ENCODE results near the gene CRYBA2.

The CRYBA2 gene

DNA sequence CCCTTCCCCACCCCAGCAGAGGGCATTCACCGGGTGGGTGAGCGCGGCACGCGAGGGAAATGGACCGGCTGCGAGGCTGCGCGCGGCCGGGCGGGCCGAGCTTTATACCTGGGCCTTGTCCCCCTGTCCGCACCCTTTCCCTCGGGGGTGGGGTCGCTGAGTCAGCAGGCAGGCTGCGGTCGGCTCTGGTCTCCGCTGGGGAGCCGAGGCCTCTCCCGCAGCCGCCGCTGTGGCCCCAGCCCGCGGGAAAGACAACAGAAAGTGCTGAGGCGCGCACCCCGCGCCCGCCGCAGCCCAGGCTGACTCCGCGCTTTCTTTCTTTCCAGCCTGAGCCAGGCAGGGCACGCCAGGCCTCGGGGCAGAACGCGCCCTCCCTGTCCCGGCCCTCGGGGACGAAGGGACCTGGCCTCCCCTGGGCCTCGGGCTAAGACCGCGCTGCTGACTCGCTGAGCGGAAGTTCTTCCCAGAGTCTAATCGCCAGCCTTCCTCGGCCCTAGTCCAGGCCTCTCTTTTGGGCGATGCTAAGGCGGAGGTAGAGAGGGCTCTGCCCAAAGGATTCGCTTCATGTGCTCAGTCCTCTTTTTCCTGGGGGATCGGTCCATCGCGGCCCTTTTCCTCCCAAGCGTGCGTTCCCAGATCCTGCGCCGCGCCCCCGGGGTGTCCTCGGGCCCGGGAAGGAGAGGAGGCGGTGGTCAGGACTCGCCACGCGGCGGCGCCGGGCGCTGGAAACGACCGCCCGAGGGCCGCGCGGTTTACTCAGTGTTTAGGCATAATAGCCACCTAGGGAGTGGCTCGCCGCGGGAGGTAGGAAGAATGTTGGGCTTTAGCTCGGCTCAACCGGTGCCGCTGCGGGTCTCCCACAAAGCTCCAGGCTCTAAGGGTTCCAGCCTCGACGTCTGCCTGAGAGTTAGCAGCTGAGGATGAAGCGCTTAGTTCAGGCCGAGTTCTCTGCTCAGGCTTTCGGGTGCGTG, at the start of gene CRYBA2:
Gene CRYBA2 (minus strand): TSS at position 78 of the 971 bp plus-strand sequence. CDS start 246 bp downstream, outside the sequence.
- intact Hi-C loops (cut with DNase I): loop anchor here (10.0 kb wide), 1 partner anchor 121 kb away; no protein-coding TSS in a partner anchor
- peak in 1 of 42 donors; percentile 15 for DNase-seq

DNA sequence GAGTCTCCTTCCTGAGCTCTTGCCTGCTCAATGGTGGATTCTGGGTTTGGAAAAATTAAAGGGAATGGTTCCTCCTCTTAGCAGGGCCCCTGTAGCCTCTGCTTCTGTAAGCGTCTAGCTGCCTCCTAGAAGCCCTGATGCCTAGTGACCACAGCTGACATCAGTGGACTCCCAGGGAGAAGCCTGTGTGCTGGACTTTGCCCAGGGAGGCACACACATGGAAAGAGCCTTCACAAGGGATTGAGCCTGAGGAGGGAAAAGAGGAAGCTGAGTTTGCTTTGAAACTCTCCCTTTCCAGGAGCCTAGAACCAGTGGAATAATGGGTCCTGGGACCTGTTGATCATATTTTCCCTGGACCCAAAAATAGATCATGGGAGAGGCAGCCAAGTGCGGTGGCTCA, 49.5 kb upstream of the CRYBA2 start:
- intact Hi-C loops (cut with DNase I): no loop called here

DNA sequence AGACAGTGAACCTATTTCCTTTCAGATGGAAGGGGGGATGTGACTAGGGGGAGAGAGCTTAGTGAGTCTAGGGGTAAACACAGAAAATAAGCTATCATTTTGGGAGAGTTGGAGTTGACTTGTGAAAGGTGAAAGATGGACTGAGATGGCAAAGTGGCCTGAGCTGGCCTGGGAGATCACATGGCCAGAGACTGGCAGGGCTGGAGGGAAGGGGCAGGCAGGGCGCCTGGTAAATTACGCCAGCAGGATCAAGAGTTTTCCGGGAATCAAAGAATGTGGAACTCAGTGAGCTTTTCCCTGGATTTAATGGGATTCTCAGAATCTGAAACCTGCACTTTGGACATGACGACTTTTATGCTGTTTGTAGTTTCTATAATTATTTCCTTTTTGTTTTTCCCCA, 48.9 kb upstream of the CRYBA2 start:
- DNase-seq: peak in 1 of 42 donors; percentile 23
- intact Hi-C loops (cut with DNase I): no loop called here

More for the DNA sequence above, 49.5 kb upstream of the CRYBA2 start:
- DNase-seq: no peak

- peak; percentile 60 to 91 (median 77) for DNase-seq
- intact Hi-C loops (cut with DNase I): no loop called here
Measured at GRCh38 chr2:219041252-219041651, 48.0 kb upstream of the CRYBA2 start, which contains the start of gene CFAP65. Gene CFAP65 (minus strand): TSS chr2:219041516. CDS start chr2:219039048, 2,468 bp downstream.

DNA sequence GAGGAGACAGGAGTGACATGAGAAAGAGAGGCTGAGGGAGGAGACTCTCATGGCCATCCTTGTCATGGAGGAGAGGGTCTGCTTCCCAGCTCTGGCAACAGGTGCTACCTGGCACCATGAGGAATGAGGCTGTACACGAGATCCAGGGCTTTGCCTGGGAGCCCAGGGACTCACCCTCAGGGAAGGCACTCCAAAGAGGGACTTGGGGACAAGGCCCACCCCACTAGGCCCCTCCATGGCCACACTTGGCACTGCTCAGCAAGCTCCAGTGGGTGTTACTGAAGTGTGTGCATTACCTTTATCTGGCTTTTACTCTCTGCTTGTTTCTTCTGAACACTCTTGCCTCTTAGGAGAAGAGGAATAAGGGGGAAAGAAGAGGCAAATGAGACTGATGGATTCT, 45.4 kb upstream of the CRYBA2 start:
- DNase-seq: no peak
- intact Hi-C loops (cut with DNase I): no loop called here

DNA sequence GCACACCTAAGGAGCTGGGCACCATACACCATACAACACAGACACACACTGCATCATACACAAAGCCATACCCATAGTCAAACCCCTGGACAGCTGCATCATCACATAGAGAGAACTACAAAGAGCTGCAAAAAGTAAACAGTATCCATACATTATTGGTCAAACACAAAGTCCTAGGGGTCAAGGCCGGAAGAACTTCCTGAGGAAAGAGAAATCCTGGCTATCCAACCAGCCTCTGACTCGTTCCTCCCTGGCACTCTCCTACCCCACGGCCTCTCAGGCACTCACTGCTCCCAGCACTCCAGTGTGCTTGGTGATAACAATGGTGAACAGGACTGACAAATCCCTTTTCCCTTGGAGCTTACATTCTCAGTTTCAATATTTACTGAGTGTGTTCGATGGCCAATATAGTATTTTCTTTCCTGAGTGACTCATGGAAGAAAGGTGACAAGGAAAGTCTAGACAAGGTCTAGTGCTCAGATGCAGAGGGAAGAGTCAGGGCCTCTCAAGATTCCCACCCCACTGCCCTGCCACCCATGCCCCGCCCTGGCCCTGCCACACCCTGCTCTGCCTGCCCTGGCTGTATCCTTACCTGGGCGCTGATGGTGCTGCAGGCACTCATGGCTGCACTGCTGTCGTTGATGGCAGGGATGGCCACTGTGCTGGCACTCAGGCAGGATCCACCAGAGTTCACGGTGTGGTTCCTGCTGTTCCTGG, 44.7 kb upstream of the CRYBA2 start:
- intact Hi-C loops (cut with DNase I): no loop called here

DNA sequence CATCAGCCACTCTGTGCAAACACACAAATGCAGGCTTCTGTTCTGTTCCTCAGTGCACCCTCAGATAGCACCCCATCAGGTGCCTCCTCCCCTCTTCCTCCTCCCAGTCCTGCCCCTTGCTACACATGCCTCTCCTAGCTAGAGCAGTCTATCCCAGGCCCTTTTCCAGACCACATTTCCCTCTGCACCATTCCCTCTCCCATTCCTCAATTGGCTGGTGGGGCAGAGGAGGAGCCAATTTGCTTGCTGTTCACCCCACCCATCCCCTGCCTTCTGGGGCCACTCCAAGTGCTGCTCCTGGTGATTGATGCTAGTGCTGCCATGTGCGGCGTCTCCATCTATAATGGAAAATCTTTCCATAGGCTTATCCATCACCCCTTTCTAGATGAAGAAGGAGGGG, 42.7 kb upstream of the CRYBA2 start:
- intact Hi-C loops (cut with DNase I): no loop called here
- no peak for DNase-seq

More for the DNA sequence above, 44.7 kb upstream of the CRYBA2 start:
- no peak for DNase-seq

DNA sequence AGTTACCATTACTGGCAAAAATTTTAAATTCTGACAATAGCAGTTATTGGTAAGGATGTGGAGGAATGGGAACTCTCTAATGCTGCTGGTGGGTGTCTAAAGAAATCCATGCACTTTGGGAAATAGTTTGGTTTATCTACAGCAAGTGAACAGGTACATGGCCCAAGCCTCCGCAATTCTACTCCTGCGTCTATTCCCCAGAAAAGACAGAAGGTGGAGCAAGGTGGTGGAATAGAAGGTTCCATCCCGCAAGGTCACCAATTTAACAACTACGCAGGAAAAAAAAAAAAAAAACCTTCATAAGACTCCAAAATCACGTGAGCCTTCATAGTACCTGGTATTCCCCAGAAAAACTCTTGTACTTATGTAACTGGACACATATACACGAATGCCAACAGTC, 41.6 kb upstream of the CRYBA2 start:
- DNase-seq: no peak
- intact Hi-C loops (cut with DNase I): no loop called here

DNA sequence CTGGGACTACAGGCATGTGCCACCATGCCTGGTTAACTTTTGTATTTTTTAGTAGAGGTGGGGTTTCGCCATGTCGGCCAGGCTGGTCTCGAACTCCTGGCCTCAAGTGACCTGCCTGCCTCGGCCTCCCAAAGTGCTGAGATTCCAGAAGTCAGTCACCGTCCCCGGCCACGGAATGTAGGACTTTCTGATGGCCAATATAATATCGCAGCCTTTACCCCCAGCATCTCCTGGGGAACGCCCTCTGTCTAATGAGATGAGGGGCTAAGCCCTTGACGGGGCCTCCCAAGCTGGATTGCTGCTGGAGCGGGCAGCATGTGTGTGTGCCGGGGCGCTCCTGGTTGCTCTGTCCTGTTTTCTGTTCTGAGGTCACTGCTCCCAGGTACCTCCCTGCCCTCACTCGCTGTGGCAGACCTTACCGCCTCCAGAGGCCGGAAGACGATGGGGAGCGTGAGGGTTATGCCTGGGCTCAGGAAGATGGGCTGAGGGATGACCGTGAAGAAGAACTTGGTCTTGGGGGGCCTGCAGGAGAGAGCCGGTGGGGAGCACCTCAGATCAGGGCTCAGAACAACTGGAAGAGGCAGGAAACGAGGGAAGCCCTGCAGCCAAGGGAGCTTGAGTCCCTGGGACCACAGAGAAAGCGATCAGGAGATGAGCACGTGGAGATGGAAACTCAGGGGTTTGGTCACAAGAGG, 39.0 kb upstream of the CRYBA2 start:
- DNase-seq: no peak
- intact Hi-C loops (cut with DNase I): no loop called here

GRCh38 chr2:219031005-219031738, 38.0 kb upstream of the CRYBA2 start:
- no peak for DNase-seq
- intact Hi-C loops (cut with DNase I): no loop called here

GRCh38 chr2:219030177-219030940, 37.1 kb upstream of the CRYBA2 start:
- DNase-seq: no peak
- intact Hi-C loops (cut with DNase I): no loop called here

DNA sequence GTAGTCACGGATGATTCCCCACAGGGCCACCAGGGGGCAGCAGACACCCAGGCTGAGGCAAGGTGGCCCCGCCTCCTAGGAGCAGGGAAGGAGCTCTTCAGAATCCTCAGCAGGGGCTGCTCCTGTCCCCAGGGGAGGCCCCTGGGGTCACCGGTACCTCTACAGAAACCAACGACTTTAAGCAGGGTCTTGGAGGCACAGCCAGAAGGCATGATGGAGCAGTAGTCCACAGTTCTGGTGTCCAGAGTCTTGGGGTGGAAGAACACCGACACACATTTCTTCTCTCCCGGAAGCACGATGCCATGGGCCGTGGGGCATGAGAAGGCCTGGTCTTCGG, 36.6 kb upstream of the CRYBA2 start:
- intact Hi-C loops (cut with DNase I): no loop called here
- DNase-seq: peak; percentile 82 to 95 (median 90)

- intact Hi-C loops (cut with DNase I): no loop called here
- DNase-seq: no peak
Measured at GRCh38 chr2:219028996-219029828, 36.0 kb upstream of the CRYBA2 start.

DNA sequence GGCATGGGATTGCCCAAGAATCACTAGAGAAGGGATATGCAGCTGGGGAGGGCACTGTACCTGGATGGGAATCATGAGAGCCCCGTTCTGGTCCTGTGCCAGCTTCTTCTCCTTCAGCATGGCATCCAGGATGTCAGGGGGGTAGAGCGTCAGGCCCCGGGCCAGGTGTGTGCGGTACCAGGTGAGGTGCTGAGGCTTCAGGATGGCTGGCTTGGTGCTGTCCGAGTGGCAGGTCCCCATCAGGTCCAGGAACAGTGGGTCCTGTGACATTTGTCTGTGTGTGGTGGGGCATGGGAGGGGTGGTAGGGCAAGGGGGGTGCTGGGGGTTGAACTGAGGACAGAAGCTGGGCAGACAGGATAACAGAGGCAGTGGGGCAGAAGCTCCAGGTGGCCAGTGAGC, 34.9 kb upstream of the CRYBA2 start:
- intact Hi-C loops (cut with DNase I): no loop called here
- no peak for DNase-seq

- intact Hi-C loops (cut with DNase I): no loop called here
- DNase-seq: no peak
Measured at GRCh38 chr2:219027511-219028055, 34.4 kb upstream of the CRYBA2 start.

- intact Hi-C loops (cut with DNase I): no loop called here
- no peak for DNase-seq
Measured at GRCh38 chr2:219026946-219027345, 33.7 kb upstream of the CRYBA2 start.
